Panc1 (cell line): ENCODE measurements around the gene IRF9. TPM values are rescaled to one million over a fixed set of nuclear protein-coding genes. Genes with fewer than 3 reads are reported as not detected.

Experiments
- ATAC-seq: fragments of 200-7000 bp; cut with Tn5 transposase; 2 replicates; pipeline ENCODE4 v1.9.1; 2020; ENCODE audit warnings: mild to moderate bottlenecking, moderate library complexity
- BruUV-seq: library from RNA; stranded (reverse); fragments of 400-500 nt; replicated peaks from 2 replicates; lab custom pipeline; 2021; lab: Mats Ljungman, UMichigan
- CTCF ChIA-PET: fragments of 300-600 bp; sonication (Branson Sonifier 250); formaldehyde crosslinking; loops from one replicate; lab custom pipeline; 2022; ENCODE audit warnings: antibody characterized with exemption; lab: Charles Lee
- POLR2A ChIA-PET: fragments of 300-600 bp; sonication (Branson Sonifier 250); formaldehyde crosslinking; loops from one replicate; lab custom pipeline; 2022; ENCODE audit warnings: antibody characterized with exemption; lab: Charles Lee
- DNase-seq: peaks from one replicate; pipeline ENCODE4 v3.0.0-alpha.2; 2010; ENCODE audit warnings: low read depth, low spot score
- H3K27ac ChIP-seq: 2 replicates; pipeline ENCODE4 v1.5.1; 2011; ENCODE audit warnings: mild to moderate bottlenecking, low read length, inconsistent platforms
- H3K27me3 ChIP-seq: fragments of 200-500 bp; sonication (Bioruptor generic); 2 replicates; pipeline ENCODE4 v1.6.0; 2014; ENCODE audit warnings: low read length, inconsistent platforms; ENCODE audit not compliant: control insufficient read depth, insufficient read depth
- H3K36me3 ChIP-seq: fragments of 200-500 bp; sonication (Bioruptor generic); 2 replicates; pipeline ENCODE4 v1.5.1; 2014; ENCODE audit warnings: inconsistent platforms, mild to moderate bottlenecking, low read length, moderate library complexity; ENCODE audit not compliant: control insufficient read depth, insufficient read depth
- H3K4me1 ChIP-seq: 2 replicates; pipeline ENCODE4 v1.5.1; 2011; ENCODE audit warnings: inconsistent platforms, mild to moderate bottlenecking, low read length, moderate library complexity; ENCODE audit not compliant: control insufficient read depth, insufficient read depth
- H3K4me3 ChIP-seq, 2 experiments: 2 replicates each; pipeline ENCODE4 v1.5.1; 2011 to 2012; ENCODE audit warnings: low read depth in 2 of 2, low read length in 2 of 2, mild to moderate bottlenecking in 2 of 2, inconsistent platforms in 1 of 2, moderate library complexity in 1 of 2
- H3K9me3 ChIP-seq: fragments of 200-500 bp; sonication (Bioruptor generic); 2 replicates; pipeline ENCODE4 v1.5.1; 2014; ENCODE audit warnings: low read depth, mild to moderate bottlenecking, inconsistent platforms, low read length, moderate library complexity; ENCODE audit not compliant: control insufficient read depth, insufficient read depth
- CTCF ChIP-seq: fragments of 450-650 bp; IDR thresholded peaks from 2 replicates; pipeline ENCODE4 v1.5.1; 2017; ENCODE audit warnings: mild to moderate bottlenecking
- POLR2AphosphoS5 ChIP-seq: IDR thresholded peaks from 2 replicates; pipeline ENCODE4 v1.6.1; 2012; ENCODE audit warnings: mild to moderate bottlenecking, low read depth, low read length, moderate library complexity
- SIN3A ChIP-seq: IDR thresholded peaks from 2 replicates; pipeline ENCODE4 v1.6.1; 2012; ENCODE audit warnings: low read depth, mild to moderate bottlenecking, low read length, moderate library complexity, borderline replicate concordance; ENCODE audit not compliant: insufficient read depth
- TCF7L2 ChIP-seq: IDR thresholded peaks from 2 replicates; pipeline ENCODE4 v1.6.1; 2011; ENCODE audit warnings: mild to moderate bottlenecking, low read depth, low read length, inconsistent platforms
- in situ Hi-C: cut with HindIII; loops from 2 replicates; pipeline ENCODE4 v1.10.0; 2016; ENCODE audit warnings: low sequenced_read_pairs, low pct_unique_long_range_greater_than_20kb
- intact Hi-C: fragments of 100-400 bp; cut with micrococcal nuclease; formaldehyde crosslinking; loops from one replicate; pipeline ENCODE4 v1.10.0; 2022; ENCODE audit not compliant: unreplicated experiment
- total RNA-seq: library from RNA; stranded (reverse); gene quantifications from one replicate; pipeline ENCODE4 v1.2.1, GENCODE V29; 2021; ENCODE audit not compliant: unreplicated experiment
- TF ChIP-seq, protein P1 (sequence below), 2 experiments: IDR thresholded peaks; 2 replicates each; pipeline ENCODE4 v1.6.1; 2011 to 2012; ENCODE audit warnings: low read depth in 2 of 2, control low read depth in 1 of 2, low read length in 1 of 2, mild to moderate bottlenecking in 1 of 2, moderate library complexity in 1 of 2; ENCODE audit not compliant: insufficient read depth in 1 of 2

The IRF9 gene
- total RNA-seq, 1 experiment from 2014 or later = 24.5 TPM

DNA sequence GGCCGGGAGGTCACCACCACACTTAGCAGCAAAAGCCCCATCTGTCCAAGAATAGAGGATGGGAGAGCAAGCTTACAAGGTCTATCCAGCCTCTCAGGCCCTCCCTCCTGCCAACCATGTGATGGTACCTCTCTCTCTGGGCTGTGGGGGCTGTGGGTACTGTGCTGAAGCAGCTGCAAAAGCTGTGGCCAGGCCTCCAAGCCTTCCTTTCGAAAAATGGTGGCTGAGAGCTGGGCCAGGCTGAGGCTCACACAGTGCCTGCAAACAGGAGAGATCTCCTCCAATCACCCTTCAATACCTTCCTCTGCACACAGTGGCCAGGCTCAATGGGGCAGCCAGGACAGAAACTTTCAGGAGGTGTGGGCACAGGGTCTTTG is 26.5 kb downstream of the IRF9 start:
- peak overlapping the region; percentile 81 to 82 for H3K4me3 ChIP-seq
- intact Hi-C loops = no loop called here
- in situ Hi-C loops = no loop called here
- no peaks in the 10 kb centered on the region for H3K9me3 ChIP-seq
- no TSS peak for BruUV-seq
- TF ChIP-seq CTCF = no peak
- TF ChIP-seq TCF7L2 = no peak
- no peak for TF ChIP-seq POLR2AphosphoS5
- TF ChIP-seq SIN3A = no peak
- TF ChIP-seq, protein P1, sequence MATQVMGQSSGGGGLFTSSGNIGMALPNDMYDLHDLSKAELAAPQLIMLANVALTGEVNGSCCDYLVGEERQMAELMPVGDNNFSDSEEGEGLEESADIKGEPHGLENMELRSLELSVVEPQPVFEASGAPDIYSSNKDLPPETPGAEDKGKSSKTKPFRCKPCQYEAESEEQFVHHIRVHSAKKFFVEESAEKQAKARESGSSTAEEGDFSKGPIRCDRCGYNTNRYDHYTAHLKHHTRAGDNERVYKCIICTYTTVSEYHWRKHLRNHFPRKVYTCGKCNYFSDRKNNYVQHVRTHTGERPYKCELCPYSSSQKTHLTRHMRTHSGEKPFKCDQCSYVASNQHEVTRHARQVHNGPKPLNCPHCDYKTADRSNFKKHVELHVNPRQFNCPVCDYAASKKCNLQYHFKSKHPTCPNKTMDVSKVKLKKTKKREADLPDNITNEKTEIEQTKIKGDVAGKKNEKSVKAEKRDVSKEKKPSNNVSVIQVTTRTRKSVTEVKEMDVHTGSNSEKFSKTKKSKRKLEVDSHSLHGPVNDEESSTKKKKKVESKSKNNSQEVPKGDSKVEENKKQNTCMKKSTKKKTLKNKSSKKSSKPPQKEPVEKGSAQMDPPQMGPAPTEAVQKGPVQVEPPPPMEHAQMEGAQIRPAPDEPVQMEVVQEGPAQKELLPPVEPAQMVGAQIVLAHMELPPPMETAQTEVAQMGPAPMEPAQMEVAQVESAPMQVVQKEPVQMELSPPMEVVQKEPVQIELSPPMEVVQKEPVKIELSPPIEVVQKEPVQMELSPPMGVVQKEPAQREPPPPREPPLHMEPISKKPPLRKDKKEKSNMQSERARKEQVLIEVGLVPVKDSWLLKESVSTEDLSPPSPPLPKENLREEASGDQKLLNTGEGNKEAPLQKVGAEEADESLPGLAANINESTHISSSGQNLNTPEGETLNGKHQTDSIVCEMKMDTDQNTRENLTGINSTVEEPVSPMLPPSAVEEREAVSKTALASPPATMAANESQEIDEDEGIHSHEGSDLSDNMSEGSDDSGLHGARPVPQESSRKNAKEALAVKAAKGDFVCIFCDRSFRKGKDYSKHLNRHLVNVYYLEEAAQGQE (IDR thresholded peaks at IDR 0.05; ENCODE audit: insufficient read depth in 1 of 2, low read depth in 2 of 2, low read length in 1 of 2) = no peak
- CTCF ChIA-PET = no interaction called here
- POLR2A ChIA-PET = interaction anchor here (0.6 kb wide), 1 partner anchor 26 kb away, joined by 3 read pairs; no protein-coding TSS in a partner anchor
- DNase-seq (no peak), ATAC-seq (no peak)
- H3K27ac ChIP-seq = peak overlapping the region; percentile 83
- H3K4me1 ChIP-seq = 0 out of 2 replicates have a peak, but pooled peaks cover 10% of the 10 kb centered on the region
- no peaks in the 10 kb centered on the region for H3K27me3 ChIP-seq
- H3K36me3 ChIP-seq = 0 out of 2 replicates have a peak, but pooled peaks cover 2% of the 10 kb centered on the region

- in situ Hi-C loops (no loop called here), intact Hi-C loops (no loop called here)
- ATAC-seq (peak; percentile 93), DNase-seq (peak; percentile 69)
- BruUV-seq = no TSS peak
- H3K9me3 ChIP-seq = no peaks in the 10 kb centered on the region
- TF ChIP-seq, protein P1 (IDR thresholded peaks at IDR 0.05; ENCODE audit: insufficient read depth in 1 of 2, low read depth in 2 of 2, low read length in 1 of 2) = 0 out of 4 replicates have a peak, but pooled peaks of 1 of the 2 experiments have one; percentile 20
- TF ChIP-seq SIN3A = peak; percentile 94
- TF ChIP-seq POLR2AphosphoS5 = peak; percentile 90
- TF ChIP-seq TCF7L2 = no peak
- no peak for TF ChIP-seq CTCF
- 0 out of 2 replicates have a peak, but pooled peaks cover 10% of the 10 kb centered on the region for H3K4me1 ChIP-seq
- ChIA-PET POLR2A (interaction anchor here (1.0 kb wide), 1 partner anchor 54 kb away, joined by 6 read pairs; the partner anchor contains the start of gene TINF2), CTCF (no interaction called here)
- H3K36me3 ChIP-seq = 0 out of 2 replicates have a peak, but pooled peaks cover 2% of the 10 kb centered on the region
- no peaks in the 10 kb centered on the region for H3K27me3 ChIP-seq
- peak within 1 kb of the TSS; percentile 83 for H3K27ac ChIP-seq
- H3K4me3 ChIP-seq = peak within 1 kb of the TSS; percentile 81 to 82
These were observed 27.4 kb downstream of the IRF9 start, which contains the start of gene IPO4 for GRCh38 chr14:24188251-24189058. IPO4 (minus strand) TSS chr14:24188816; CDS start chr14:24188787, 29 bp downstream.
